Measurements from ENCODE around the gene PODNL1.
"Not testable (repeated sequence)": the region's sequence is repeated elsewhere in the genome, so short reads cannot be mapped to it uniquely, and the experiment has no call there.

The PODNL1 gene

GRCh38 chr19:13972368-13973155 lies 34.3 kb upstream of the PODNL1 start:
- DNase-seq (ENCODE audit: low spot score), result no peak
- no peak for TF ChIP-seq CTCF (IDR thresholded peaks at IDR 0.05; ENCODE audit: extremely low read depth, missing control alignments)

GRCh38 chr19:13971868-13972267 lies 33.7 kb upstream of the PODNL1 start:
- DNase-seq (ENCODE audit: low spot score), result not testable (repeated sequence)

- DNase-seq (ENCODE audit: low spot score), result no peak
- TF ChIP-seq CTCF (IDR thresholded peaks at IDR 0.05; ENCODE audit: extremely low read depth, missing control alignments), result no peak
Observed at GRCh38 chr19:13969897-13970296, 31.7 kb upstream of the PODNL1 start.

GRCh38 chr19:13968999-13969398 lies 30.8 kb upstream of the PODNL1 start:
- TF ChIP-seq CTCF (IDR thresholded peaks at IDR 0.05; ENCODE audit: extremely low read depth, missing control alignments), result no peak
- no peak for DNase-seq (ENCODE audit: low spot score)

GRCh38 chr19:13968383-13968935 lies 30.2 kb upstream of the PODNL1 start:
- TF ChIP-seq CTCF (IDR thresholded peaks at IDR 0.05; ENCODE audit: extremely low read depth, missing control alignments), result no peak
- DNase-seq (ENCODE audit: low spot score), result no peak

GRCh38 chr19:13967206-13967605 lies 29.0 kb upstream of the PODNL1 start:
- DNase-seq (ENCODE audit: low spot score), result not testable (repeated sequence)

GRCh38 chr19:13966684-13967128 lies 28.5 kb upstream of the PODNL1 start:
- no peak for DNase-seq (ENCODE audit: low spot score)
- TF ChIP-seq CTCF (IDR thresholded peaks at IDR 0.05; ENCODE audit: extremely low read depth, missing control alignments), result no peak

GRCh38 chr19:13965926-13966683 lies 27.9 kb upstream of the PODNL1 start:
- no peak for TF ChIP-seq CTCF (IDR thresholded peaks at IDR 0.05; ENCODE audit: extremely low read depth, missing control alignments)
- no peak for DNase-seq (ENCODE audit: low spot score)
